NCI-H2107 treated with DMSO at 0.1 percent for 48 hours (cell line): ENCODE data around the gene CNOT4.
A peak's percentile ranks its signal among the peaks of the same experiment; 100 is the strongest.
"Not testable (repeated sequence)": the region's sequence is repeated elsewhere in the genome, so short reads cannot be mapped to it uniquely, and the experiment has no call there.

ENCODE experiments used
- DNase-seq: peaks from one replicate; lab custom pipeline; 2025; ENCODE audit not compliant: unreplicated experiment; lab: John Stamatoyannopoulos, UW

Gene CNOT4

DNA sequence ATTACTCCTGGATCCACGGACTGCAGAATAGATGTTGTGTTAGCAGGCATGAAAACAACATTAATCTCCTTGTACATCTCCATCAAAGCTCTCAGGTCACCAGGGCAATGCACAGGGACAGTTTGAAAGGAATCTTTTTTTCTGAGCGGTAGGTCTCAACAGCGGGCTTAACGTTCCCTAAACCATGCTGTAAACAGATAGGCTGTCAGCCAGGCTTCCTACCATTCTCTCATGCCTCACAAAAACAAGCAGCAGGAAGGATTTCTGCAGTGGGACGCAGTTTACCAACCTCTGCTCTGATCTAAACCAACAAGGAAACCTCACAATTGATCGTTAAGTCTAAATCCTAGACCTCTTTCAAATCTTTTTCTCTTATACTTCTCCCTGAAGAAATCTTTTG, 50.8 kb downstream of the CNOT4 start:
- no peak for DNase-seq

DNA sequence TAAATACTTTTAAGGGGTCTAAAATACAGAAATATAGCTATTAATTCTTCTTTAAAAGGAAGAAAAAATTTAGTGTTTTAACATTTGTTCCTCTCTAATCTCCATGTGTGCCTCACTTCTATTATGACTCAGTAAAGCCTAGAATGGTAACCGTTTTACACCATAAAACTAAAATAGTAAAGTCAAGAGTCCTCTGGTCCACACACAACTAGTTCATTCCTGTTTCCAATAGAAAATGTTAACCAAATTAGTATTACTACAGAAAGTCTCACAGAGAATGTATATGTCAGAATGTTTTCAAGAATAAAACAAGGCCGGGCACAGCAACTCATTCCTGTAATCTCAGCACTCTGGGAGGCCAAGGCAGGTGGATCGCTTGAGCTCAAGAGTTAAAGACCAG, 55.8 kb downstream of the CNOT4 start:
- DNase-seq = no peak

DNA sequence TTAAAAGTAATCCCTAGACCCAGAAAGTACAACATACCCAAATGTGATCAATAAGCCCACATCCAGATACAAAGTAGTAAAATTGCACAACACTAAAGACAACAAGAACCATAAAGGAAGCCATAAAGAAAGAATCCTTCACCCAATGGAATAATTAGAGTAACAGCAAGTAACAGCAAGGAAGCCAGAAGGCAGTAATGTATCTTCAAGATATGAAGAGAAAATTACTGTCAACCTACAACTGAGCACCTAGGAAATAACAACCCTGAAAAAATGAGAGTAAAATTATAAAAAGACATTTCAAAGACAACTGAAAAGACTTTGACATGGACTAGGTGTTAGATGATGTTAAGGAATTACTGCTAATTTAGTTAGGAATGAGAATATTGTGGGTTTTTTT, 60.5 kb downstream of the CNOT4 start:
- DNase-seq = no peak

DNA sequence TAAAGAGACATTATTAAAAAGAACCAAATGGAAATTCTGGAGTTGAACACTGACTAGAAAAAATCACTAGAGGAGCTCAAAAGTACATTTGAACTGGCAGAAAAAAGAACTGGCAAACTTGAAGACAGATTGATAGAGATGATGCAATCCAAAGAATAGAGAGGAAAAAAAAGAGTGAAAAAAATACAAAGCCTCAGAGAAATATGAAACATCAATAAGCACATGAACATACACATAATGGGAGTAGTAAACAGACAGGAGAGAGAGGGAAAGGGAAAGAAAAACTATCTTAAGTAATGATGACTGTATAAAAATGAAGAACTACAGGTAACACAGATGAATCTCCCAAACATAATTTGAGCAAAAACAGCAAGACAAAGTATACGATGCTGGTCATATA, 61.1 kb downstream of the CNOT4 start:
- DNase-seq = no peak

DNA sequence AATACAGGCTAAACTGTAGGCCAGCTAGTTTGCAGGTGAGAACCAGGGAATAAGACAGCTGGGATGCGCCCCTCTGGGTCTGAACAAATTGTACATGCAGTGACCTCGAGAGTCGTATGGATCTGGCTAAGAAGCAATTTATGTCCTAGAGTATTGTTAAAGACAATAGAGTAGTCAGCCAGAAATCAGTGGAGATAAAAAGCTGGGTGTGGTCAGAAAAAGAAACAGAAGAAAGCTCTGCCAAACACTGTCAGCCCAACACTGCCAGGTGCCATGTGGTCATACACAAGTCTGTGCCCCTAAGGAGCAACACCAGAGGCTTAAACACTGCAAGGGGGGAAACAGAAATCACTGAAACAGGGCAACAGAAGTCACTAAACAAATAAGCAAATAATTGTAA, 62.2 kb downstream of the CNOT4 start:
- DNase-seq = peak; percentile 77

DNA sequence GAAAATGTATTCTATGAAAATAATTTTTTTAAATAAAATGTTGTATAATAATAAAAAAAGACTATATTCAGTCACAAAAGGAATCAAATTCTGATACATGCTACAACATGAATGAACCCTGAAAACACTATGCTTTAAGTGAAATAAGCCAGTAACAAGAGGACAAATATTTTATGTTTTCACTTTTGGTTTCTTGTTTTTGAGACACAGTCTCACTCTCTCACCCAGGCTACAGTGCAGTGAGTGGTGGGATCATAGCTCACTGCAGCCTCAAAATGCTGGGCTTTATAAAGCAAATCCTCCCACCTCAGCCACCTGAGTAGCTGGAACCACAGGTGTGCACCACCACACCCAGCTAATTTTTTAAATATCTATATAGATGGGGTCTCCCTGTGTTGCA, 64.2 kb downstream of the CNOT4 start:
- no peak for DNase-seq

DNA sequence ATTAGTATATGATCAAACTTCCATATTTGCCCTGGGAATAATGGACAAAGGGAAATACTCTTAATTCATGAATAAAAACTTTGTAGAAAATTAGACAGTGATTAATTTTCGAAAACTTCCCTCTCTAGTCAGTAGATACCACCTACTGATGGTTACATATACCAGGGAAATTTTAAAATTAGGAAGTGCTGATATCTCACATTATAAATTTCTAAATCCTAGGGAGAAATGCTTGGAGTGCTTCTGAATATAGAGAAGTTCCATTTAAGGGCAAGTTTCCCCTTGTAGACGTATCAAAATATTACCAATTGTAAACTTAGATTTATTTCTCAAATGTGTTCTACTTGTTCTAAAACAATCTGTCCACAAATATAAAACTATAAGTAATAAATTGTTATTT, 64.6 kb downstream of the CNOT4 start:
- not testable (repeated sequence) for DNase-seq

DNA sequence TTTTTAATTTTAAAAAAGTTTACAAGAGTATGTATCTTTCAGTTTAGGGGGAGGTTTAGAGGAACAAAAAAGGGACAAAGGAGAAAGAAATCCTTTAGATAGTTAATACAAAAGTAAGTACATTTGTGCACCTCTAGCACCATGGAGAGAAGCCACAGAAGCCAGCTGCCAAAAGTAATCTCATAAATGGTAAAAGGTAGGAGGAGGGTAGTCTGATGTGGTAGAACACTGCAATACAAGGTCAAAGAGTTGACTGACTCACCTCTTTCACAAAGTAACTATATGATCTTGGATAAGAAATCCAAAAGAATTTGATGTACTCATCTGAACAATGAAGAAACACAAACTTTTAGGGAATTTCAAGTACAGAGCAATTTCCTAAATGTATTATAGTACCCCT, 68.1 kb downstream of the CNOT4 start:
- DNase-seq = no peak

DNA sequence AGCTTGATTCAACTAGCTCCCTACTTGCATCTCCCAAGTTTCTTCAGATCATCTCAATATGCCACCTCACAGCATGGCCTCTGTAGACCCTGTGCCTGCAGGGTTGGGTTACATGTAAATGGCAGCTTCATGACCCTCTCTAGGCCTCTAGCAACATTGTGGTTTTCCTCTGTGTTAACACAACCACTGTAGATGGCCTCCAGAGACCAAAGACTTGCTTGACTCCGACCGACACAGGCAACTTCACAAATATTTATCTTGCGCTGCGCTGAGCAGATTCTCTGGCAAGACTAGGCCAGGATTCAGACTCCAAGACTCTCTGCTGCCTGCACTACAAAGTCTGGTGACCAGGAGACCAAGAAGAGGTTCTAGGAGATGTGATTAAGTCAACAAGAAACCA, 75.9 kb downstream of the CNOT4 start:
- DNase-seq = no peak

DNA sequence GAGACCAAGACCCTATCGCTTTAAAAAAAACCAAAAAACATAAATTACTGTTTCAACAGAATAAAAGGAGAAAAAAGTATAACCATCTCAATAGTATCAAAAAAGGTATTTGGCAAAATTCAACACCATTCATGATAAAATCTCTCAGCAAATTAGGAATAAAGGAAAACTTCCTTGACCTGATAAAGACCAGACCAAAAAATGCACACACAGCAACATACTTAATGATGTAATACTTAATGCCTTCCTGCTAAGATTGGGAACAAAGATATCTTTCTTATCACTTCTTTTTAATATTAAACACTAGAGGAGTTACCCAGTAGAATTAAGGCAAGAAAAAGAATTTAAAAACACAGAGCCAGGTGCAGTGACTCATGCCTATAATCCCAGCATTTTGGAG, 79.3 kb downstream of the CNOT4 start:
- DNase-seq = no peak

DNA sequence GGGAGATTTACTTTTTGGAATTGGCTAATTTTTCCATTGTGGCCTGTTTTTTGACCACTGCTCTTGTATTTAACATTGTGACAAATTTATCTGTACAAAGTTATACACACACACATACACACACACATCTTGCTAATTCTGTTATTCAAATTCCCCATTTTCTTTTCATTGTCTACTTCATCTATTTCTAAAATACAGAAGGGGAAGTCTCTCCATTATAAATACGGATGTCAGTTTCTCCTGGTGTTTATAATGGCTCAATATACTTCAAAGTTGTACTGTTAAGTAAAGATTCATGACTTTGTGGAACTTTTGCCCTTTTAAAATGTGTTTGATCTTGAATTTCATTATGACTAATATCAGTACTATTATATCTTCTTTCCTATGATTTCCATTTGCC, 81.0 kb downstream of the CNOT4 start:
- no peak for DNase-seq

DNA sequence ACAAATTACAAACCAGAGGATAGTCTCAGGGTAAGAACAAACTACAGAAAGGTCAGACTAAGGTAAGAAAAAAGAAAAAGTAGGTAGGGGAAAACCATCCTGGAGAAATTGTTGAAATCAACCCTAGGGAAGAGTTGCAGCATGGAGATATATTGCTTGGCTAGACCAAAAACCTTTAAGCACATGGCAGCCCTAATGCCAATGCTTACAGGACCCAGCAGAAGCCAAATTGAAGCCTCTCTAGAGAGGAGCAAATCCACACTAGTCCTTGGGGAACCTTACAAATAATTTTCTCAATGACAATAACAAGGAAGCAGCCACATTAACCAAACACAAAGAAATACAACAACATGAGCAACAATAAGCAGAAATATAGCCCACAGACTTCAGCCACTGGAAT, 81.9 kb downstream of the CNOT4 start:
- no peak for DNase-seq

DNA sequence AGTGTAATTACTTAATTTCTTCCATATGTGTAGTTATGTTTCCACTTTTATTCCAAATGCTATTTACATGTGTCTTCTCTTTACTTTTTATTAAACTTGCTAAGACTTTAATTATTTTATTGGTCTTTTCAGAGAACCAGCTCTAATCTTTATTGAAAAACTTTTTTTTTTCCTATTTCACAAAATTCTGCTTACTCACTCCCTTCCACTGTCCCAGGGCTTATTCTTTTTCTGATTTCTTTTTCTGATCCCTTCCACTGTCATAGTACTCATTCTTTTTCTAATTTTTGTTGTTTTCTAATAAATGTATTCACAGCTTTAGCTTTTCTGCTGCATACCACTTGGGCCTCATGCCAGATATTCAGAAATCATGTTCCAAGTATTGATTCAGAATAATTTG, 82.7 kb downstream of the CNOT4 start:
- DNase-seq = no peak

DNA sequence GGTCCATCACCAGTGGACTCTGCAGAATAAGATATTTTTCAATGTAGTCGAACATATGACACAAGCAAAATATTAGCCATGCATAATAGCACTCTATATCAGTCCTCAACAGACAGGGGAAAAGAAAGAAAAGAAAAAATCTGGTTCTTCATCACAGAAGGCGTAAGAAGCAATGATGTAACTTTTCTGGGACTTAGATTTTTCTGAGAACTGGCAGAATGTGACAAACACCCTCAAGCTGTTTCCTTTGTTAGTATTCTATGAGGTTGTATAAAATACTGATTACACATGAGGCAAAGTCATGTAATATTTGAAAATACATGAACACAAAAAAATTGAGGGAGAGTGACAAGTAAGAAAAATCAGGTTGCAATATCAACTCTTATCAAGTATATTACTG, 84.9 kb downstream of the CNOT4 start:
- no peak for DNase-seq

DNA sequence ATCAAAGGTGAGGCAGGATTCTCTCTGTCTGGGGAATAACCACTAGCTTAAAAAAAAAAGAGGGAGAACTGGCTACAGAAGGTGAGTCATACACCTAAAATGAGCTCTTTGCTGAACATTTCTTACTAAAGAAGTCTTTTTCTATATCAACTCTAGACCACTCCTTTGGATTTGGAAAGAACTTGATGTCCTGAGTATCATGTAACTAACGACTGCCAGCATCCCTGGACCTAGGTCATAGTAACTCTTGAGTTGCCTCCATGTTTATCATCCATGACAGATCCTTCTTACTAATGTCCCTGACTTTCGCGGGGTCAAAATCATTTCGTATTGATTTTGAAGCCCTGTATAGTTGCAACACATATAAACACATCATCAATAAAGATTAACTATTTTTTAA, 89.1 kb downstream of the CNOT4 start:
- DNase-seq = no peak

DNA sequence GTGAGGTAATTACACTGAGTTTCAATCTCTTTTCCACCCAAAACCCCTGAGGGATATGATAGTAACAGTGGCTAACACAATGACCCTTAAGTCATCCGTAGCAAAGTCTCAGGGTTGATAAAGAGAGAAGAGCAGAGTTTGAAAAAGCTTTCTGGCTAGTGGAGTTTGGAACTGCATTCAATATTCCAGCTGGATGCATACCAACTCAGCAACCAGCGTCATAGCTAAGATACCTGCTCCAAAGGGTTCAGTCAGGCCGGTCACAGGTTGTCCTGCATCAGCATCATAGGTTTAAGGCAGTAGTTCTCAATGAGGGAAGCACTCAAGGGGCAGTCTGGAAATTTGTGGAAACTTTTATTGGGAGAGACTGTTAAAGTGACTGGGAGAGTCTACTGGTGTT, 93.5 kb downstream of the CNOT4 start:
- DNase-seq = no peak

DNA sequence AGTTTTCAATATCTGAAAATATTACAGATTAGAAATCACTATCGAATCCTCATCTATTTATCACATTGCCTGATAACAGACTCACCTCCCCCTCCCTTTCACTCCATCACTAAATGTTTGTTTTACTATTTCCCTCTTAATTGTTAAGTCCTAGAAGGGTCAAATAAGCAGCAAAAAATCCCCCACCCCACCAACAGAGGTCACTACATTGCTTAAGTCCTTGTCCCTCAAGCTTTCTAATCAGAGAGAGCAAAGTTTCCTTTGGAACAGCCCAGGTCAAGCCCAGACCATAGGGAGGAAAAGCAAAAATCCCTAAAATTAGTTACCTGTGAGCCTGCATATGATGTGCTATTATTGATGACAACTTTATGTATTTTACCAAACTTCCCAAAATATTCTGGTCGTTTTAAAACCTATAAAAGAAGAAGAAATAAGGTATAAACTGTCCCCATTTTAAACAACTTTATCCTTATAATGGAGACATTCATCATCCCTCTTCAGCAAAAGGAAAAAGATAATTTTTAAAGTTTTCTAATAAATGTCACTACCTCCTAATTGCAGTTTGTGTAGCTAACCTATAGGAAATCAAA, 95.0 kb downstream of the CNOT4 start:
- DNase-seq = peak; percentile 26

DNA sequence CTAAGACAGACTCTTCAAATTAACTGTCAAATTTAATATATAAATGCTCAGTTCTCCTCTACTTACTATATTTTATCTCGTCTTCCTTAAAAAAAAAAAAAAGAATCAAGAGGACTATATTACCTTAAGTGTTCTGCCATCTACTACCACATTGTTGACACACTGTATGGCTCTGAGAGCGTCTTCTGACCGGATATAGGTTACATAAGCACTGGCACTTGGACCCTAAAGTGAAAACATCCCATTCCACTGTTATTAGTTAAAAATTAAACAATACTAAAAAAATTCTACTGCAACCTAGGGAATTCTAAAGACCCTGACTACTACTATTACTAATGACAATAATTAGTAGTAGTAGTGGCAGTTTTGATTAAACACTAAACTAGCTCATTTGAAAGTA, 95.7 kb downstream of the CNOT4 start:
- no peak for DNase-seq

DNA sequence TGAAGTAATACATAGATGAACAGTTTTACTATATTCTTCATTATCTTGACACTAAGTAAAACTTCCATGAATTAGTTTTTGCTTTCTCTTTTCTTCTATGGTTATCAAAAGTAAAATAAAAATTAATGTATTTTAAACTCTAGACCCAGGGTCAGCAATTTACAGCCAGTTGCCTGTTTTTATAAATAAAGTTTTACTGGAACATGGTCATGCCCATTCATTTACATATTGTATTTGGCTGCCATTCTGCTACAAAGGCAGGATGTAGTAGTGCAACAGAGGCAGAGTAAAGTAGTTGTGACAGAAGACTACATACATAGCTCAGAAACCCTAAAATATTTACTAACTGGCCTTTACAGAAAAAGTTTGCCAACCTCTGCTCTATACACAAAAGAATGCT, 98.8 kb downstream of the CNOT4 start:
- no peak for DNase-seq

DNA sequence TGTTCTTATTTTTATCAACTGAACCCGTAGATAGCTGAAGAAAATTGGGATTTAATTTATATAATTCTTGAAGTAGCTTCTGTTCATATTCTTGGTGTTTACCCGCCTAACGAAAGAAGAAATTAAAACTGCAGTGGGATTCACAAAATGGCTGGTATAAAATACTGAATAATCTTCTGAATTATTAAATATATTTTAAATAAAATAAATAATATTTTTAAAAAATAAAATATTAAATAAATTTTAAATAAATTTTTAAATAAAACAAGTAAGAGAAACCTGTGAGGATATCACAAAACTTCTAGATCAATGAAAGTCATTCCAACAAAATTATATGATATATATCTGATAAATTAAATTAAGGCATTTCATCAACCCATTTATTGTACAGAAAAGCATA, 99.4 kb downstream of the CNOT4 start:
- no peak for DNase-seq

DNA sequence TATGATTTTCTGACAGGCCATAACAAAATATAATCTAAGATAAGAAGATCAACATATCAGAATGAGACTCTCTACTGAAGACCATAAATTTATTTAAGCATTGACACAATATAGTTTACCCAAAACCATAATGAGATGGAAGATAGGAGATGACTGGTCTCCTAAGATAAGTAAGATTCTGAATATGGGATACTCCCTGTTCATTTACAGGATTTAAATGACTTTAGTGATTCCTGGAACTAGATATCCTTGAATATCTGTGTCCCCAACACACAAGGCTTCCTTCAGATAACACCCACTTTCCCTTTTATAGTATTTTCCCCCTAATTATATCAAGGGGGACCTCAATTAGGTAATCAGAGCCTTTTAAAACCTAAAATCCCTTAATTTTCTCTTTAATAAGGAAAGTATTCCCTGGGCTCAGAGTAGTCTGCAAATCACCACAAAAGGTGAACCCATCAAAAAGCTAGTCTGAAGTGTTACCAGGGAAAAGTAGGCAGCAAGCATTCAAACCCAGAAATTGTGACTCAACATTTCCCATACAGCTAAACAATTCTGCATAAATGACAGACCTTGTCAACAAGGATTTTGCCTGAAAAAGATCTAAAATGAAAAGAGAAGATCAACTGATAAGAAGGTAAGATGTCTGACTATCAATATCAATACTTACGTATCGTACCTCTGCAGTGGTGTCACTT, 99.9 kb downstream of the CNOT4 start:
- DNase-seq = no peak

DNA sequence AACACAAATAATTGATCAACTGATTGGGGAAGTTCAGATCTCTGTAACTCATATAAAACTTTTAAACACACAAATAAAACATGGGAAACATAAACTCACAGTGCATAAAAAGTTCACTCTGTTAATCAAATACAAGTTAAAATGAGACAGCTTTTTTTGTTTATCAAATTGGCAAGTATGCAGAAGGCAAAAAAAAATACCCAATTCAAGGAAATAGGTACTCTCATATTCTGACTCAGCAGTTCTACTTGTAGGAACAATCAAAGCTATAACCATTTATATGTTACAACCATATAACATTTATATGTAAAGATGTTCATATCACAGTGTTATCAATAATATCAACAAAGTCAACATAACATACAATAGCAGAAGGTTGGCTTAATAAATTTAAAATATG, 102.0 kb downstream of the CNOT4 start:
- no peak for DNase-seq

DNA sequence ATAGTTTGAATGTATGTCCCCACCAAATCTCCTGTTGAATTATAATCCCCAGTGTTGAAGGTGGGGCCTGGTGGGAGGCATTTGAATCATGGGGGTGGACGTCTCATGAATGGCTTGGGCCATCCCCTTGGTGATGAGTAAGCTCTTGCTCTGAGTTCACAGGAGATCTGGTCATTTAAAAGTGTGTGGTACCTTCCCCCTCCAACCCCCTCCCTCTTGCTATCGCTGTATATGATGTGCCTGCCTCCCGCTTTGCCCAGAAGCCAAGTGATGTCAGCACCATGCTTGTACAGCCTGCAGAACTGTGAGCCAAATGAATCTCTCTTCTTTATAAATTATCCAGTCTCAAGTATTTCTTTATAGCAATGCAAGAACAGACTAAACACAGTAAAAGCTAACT, 103.0 kb downstream of the CNOT4 start:
- DNase-seq = no peak
